ENCODE results near the gene WNT2. TPM values are rescaled to one million over a fixed set of nuclear protein-coding genes. Genes with fewer than 3 reads are reported as not detected.
A peak's percentile ranks its signal among the peaks of the same experiment; 100 is the strongest.

WNT2 gene
- total and polyA plus RNA-seq, 2 experiments from 2014 or later: 260 to 378 TPM

- TF ChIP-seq, protein P1, sequence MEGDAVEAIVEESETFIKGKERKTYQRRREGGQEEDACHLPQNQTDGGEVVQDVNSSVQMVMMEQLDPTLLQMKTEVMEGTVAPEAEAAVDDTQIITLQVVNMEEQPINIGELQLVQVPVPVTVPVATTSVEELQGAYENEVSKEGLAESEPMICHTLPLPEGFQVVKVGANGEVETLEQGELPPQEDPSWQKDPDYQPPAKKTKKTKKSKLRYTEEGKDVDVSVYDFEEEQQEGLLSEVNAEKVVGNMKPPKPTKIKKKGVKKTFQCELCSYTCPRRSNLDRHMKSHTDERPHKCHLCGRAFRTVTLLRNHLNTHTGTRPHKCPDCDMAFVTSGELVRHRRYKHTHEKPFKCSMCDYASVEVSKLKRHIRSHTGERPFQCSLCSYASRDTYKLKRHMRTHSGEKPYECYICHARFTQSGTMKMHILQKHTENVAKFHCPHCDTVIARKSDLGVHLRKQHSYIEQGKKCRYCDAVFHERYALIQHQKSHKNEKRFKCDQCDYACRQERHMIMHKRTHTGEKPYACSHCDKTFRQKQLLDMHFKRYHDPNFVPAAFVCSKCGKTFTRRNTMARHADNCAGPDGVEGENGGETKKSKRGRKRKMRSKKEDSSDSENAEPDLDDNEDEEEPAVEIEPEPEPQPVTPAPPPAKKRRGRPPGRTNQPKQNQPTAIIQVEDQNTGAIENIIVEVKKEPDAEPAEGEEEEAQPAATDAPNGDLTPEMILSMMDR (IDR thresholded peaks at IDR 0.05; ENCODE audit: low read depth, low read length): no peak
- peaks cover 42% of the 10 kb centered on the region for H3K36me3 ChIP-seq
- H3K27ac ChIP-seq: peak overlapping the region; percentile 83
- DNase-seq (ENCODE audit: low read depth in 1 of 2, low spot score in 1 of 2): no peak
- no peaks in the 10 kb centered on the region for H3K27me3 ChIP-seq
- no peaks in the 10 kb centered on the region for H3K9me3 ChIP-seq (ENCODE audit: low read depth)
- no peak overlapping the region for H3K4me3 ChIP-seq
- H3K4me1 ChIP-seq (ENCODE audit: low read depth): peaks cover 62% of the 10 kb centered on the region
These were observed 38.2 kb downstream of the WNT2 start for GRCh38 chr7:117284692-117285091.

DNA sequence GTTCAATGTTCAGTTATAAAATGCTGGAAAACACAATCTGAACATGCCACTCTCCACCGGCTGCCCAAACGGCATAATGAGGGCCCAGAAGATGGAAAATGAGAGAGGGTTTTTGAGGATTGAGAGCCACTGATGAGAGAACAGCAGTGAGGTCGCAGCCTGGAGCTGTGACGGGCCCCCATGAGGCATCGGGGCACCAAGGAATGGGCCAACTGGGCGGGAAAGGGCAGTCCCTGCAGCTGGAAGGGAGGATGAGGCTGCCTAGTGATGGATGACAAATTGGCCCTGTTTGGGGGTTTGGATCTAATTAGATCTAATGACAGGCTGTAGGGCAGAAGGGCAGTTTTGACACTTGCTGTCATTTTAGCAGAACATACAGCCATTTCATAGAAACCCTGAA is 39.1 kb downstream of the WNT2 start:
- H3K27ac ChIP-seq: peak overlapping the region; percentile 83
- no peaks in the 10 kb centered on the region for H3K27me3 ChIP-seq
- H3K36me3 ChIP-seq: peaks cover 40% of the 10 kb centered on the region
- no peak for DNase-seq (ENCODE audit: low read depth in 1 of 2, low spot score in 1 of 2)
- no peaks in the 10 kb centered on the region for H3K9me3 ChIP-seq (ENCODE audit: low read depth)
- H3K4me1 ChIP-seq (ENCODE audit: low read depth): peaks cover 66% of the 10 kb centered on the region
- H3K4me3 ChIP-seq: no peak overlapping the region
- TF ChIP-seq, protein P1 (IDR thresholded peaks at IDR 0.05; ENCODE audit: low read depth, low read length): no peak

DNA sequence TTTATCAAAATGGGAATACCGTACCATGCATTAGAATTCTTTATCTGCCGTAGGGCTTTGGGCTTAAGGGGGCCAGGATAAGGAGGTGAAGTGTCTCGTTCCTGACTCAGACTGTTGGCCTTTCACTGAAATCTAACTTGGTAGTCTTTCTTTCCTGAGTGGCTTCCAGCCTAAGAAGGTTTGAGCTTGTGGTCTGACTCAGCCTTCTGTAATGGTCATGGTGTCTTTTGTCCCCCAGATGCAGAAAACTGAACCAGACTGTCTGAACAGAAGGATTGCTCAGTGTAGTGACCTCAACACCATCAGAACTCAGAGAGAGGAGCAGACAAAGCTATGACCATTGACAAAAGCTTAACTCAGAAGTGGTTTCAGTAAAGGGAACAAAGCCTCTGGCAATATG is 39.5 kb downstream of the WNT2 start:
- TF ChIP-seq, protein P1 (IDR thresholded peaks at IDR 0.05; ENCODE audit: low read depth, low read length): no peak
- Histone ChIP-seq H3K9me3 (ENCODE audit: low read depth) (no peaks in the 10 kb centered on the region), H3K27me3 (no peaks in the 10 kb centered on the region), H3K4me1 (ENCODE audit: low read depth) (peaks cover 66% of the 10 kb centered on the region), H3K4me3 (no peak overlapping the region), H3K27ac (peak overlapping the region; percentile 83), H3K36me3 (peaks cover 37% of the 10 kb centered on the region)
- DNase-seq (ENCODE audit: low read depth in 1 of 2, low spot score in 1 of 2): peak in 1 of 2 donors; percentile 29

DNA sequence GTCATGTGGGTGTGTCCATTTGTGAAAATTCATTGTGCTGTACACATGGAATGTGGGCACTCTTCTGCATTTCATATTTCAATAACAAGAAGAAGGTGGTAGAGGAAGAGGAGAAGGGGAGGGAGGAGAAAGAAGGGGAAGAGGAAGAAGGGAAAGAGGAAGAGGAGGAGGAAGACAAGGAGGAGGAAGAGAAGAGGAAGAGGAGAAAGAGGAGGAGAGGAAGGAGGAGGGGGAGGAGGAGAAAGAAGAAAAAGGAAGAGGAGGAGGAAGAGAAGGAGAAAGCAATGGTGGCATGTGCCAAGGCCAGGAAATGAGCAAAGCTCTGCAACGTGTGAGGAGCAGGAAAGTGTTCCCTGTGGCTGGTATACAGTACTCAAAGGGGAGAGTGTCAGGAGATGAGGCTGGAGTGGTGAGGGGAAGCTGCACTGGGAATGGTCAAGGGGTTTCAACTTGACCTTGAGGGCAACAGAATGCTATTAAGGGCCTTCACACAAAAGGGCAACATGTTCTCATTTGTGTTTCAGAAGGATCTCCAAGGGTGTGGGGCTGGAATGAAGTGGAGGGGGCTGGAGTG is 40.5 kb downstream of the WNT2 start:
- H3K4me3 ChIP-seq: no peak overlapping the region
- peaks cover 66% of the 10 kb centered on the region for H3K4me1 ChIP-seq (ENCODE audit: low read depth)
- peaks cover 29% of the 10 kb centered on the region for H3K36me3 ChIP-seq
- TF ChIP-seq, protein P1 (IDR thresholded peaks at IDR 0.05; ENCODE audit: low read depth, low read length): no peak
- H3K9me3 ChIP-seq (ENCODE audit: low read depth): no peaks in the 10 kb centered on the region
- DNase-seq (ENCODE audit: low read depth in 1 of 2, low spot score in 1 of 2): peak in 1 of 2 donors; percentile 76
- peak overlapping the region; percentile 83 for H3K27ac ChIP-seq
- H3K27me3 ChIP-seq: no peaks in the 10 kb centered on the region

DNA sequence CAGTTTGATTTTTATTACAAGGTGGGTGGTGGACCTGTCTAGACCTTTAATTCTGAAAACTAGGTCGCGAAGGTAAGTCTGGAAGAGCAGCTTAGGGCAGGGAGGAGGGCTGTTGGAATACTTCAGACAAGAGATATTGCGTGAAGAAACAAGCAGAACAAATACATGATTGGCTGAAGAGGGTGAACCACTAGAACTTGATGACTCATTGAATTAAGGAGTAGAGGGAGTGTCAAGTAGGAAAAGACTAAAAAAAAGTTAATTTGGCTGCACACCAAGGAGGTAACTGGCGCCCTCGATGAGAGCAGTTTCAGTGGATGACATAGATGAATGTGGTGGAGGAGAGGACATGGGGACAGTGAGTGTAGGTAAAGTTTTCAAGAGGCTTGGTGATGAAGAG is 41.3 kb downstream of the WNT2 start:
- DNase-seq (ENCODE audit: low read depth in 1 of 2, low spot score in 1 of 2): peak; percentile 15 to 25
- TF ChIP-seq, protein P1 (IDR thresholded peaks at IDR 0.05; ENCODE audit: low read depth, low read length): no peak
- Histone ChIP-seq H3K9me3 (ENCODE audit: low read depth) (no peaks in the 10 kb centered on the region), H3K27ac (peak overlapping the region; percentile 83), H3K27me3 (no peaks in the 10 kb centered on the region), H3K36me3 (peaks cover 25% of the 10 kb centered on the region), H3K4me1 (ENCODE audit: low read depth) (peaks cover 63% of the 10 kb centered on the region), H3K4me3 (no peak overlapping the region)

All from cardiac muscle cell (in vitro differentiated cells and primary cell).